Left lung (tissue), 10 donors: ENCODE measurements around the gene AFAP1L1. TPM values are rescaled to one million over a fixed set of nuclear protein-coding genes. Genes with fewer than 3 reads are reported as not detected.
"Not testable (repeated sequence)": the region's sequence is repeated elsewhere in the genome, so short reads cannot be mapped to it uniquely, and the experiment has no call there.

Source experiments
- ATAC-seq: fragments of 200-7000 bp; cut with Tn5 transposase; one replicate; pipeline ENCODE4 v1.9.1; 2020; ENCODE audit warnings: moderate library complexity
- DNase-seq, 4 donors: peaks; one replicate each; pipeline ENCODE4 v3.0.0-alpha.2; 2013 to 2020
- H3K27ac ChIP-seq, 2 donors: fragments of 200-600 bp; sonication (generic) in 1 of 2; one replicate each; pipeline versions ENCODE4 v1.5.0 to v1.8.0; 2020 to 2021
- H3K27me3 ChIP-seq, 2 donors: fragments of 200-600 bp; sonication (generic) in 1 of 2; one replicate each; pipeline versions ENCODE4 v1.5.0 to v1.8.0; 2020 to 2021
- H3K36me3 ChIP-seq, 2 donors: fragments of 200-600 bp; sonication (generic) in 1 of 2; one replicate each; pipeline versions ENCODE4 v1.5.0 to v1.8.0; 2020 to 2021
- H3K4me1 ChIP-seq, 2 donors: fragments of 200-600 bp; one replicate each; pipeline ENCODE4 v1.8.0; 2021
- H3K4me3 ChIP-seq, 2 donors: fragments of 200-600 bp; sonication (generic) in 1 of 2; one replicate each; pipeline versions ENCODE4 v1.5.0 to v1.8.0; 2020 to 2021; ENCODE audit warnings: mild to moderate bottlenecking in 1 of 2
- H3K9me3 ChIP-seq, 2 donors: fragments of 200-600 bp; sonication (generic) in 1 of 2; one replicate each; pipeline versions ENCODE4 v1.5.0 to v1.8.0; 2020 to 2021
- intact Hi-C, 2 donors: fragments of 100-400 bp; cut with DNase I; formaldehyde crosslinking; loops; one replicate each; pipeline versions ENCODE4 v1.11.2 to v1.14.2; 2022
- polyA plus RNA-seq, 6 donors: library from polyadenylated mRNA; unstranded; fragments of 120-200 nt; gene quantifications; one replicate each; pipeline ENCODE4 v1.2.1, GENCODE V29; 2013; ENCODE audit not compliant: insufficient read length in 6 of 6
- total RNA-seq, 2 donors: library from RNA; stranded (reverse); fragmentation: NEBNext Ultra II Directional; extraction: Animal tissue kit (Norgen Biotek cat#: 25700); gene quantifications; one replicate each; pipeline ENCODE4 v1.2.1, GENCODE V29; 2021
- TF ChIP-seq, protein P1 (sequence below), 2 donors: fragments of 200-600 bp; sonication (generic) in 1 of 2; IDR thresholded peaks; one replicate each; pipeline versions ENCODE4 v1.5.0 to v1.8.0; 2021; ENCODE audit warnings: antibody characterized with exemption in 2 of 2
- donor health status: DM: no; HTN: yes; CAD: no.
- donor health status: DM: no; HTN: no; CAD: no.

Gene AFAP1L1
- total and polyA plus RNA-seq, 8 donors = 14.2 to 46.6 (median 40.6) TPM

DNA sequence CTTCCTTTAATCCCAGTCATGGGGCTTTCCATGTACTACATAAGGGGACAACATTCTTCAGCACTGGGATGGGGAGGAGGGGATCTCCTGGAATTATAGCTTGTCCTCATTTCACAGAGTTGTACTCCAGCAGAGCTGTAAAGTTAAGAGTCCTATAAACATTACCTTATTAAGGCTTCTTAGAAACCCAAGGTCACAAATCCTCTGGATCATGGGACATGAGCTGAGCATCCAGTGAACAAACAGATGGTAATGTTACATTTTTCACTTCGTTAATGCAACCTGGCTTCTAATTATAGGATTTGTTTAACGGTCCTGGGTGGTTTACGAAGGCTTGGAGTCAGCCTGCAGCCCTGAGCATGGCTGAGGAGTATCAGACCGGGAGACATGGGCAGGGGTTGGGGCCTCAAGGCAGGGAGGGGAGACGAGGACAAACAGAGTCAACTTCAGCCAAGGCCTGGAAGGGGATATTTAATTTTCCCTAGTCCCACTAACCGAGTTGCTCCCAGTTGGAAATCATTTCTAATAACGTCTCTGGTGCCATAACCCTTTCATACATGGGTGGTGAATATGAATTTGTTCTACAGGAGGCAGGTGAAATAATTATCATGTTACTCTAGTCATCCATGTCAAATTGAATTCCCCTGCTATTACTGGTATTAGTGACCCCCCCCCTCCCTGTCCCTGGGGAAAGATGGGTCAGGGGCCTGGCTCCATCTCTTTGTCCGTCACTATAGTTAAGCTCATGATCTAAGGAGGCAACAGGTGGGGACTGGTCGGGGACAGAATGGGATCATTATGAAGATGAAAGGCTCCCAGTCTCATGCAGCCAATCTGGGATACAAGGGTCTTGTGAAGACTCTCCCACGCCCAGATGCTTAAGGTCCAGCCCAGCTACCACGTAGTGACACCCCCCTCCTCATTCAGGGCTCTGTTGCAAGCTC lies 118.2 kb downstream of the AFAP1L1 start:
- Histone ChIP-seq H3K4me3 (no peak overlapping the region), H3K27ac (no peak overlapping the region), H3K27me3 (no peaks in the 10 kb centered on the region), H3K4me1 (peaks cover 9 to 11% of the 10 kb centered on the region in 2 donors), H3K9me3 (no peaks in the 10 kb centered on the region), H3K36me3 (no peaks in the 10 kb centered on the region)
- intact Hi-C loops = no loop called here
- DNase-seq (peak in 1 of 4 donors; percentile 8), ATAC-seq (no peak)
- TF ChIP-seq, protein P1, sequence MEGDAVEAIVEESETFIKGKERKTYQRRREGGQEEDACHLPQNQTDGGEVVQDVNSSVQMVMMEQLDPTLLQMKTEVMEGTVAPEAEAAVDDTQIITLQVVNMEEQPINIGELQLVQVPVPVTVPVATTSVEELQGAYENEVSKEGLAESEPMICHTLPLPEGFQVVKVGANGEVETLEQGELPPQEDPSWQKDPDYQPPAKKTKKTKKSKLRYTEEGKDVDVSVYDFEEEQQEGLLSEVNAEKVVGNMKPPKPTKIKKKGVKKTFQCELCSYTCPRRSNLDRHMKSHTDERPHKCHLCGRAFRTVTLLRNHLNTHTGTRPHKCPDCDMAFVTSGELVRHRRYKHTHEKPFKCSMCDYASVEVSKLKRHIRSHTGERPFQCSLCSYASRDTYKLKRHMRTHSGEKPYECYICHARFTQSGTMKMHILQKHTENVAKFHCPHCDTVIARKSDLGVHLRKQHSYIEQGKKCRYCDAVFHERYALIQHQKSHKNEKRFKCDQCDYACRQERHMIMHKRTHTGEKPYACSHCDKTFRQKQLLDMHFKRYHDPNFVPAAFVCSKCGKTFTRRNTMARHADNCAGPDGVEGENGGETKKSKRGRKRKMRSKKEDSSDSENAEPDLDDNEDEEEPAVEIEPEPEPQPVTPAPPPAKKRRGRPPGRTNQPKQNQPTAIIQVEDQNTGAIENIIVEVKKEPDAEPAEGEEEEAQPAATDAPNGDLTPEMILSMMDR (IDR thresholded peaks at IDR 0.05) = no peak

DNA sequence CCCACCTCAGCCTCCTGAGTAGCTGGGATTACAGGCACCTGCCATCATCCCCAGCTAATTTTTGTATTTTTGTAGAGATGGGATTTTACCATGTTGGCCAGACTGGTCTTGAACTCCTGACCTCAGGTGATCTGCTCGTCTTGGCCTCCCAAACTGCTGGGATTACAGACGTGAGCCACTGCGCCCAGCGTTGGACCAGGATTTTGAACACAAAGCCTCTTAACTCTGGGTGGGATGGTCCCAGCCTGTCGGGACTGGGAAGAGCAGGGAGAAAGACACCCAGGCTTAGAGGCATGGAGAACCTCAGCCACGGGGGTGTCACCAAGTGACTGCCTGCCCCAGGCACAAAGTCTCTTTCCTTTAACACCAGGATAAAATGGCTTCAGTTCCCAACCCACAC lies 119.4 kb downstream of the AFAP1L1 start:
- H3K4me1 ChIP-seq = peaks cover 9 to 11% of the 10 kb centered on the region in 2 donors
- H3K27me3 ChIP-seq, DNase-seq, H3K4me3 ChIP-seq, intact Hi-C loops, ATAC-seq, H3K9me3 ChIP-seq, H3K36me3 ChIP-seq, H3K27ac ChIP-seq: not testable (repeated sequence)

Other genes with a start within 250 kb of the AFAP1L1 start
- gene SH3TC2, start 208.8 kb upstream of the AFAP1L1 start, total RNA-seq = 1 to 10 TPM; 1.0 to 1.2 TPM
- gene SH3TC2, start 208.8 kb upstream of the AFAP1L1 start, polyA plus RNA-seq = 1 to 10 TPM; 1.9 to 2.5 (median 2.1) TPM
- 10 to 100 TPM; 33.2 to 35.3 TPM for gene ABLIM3, start 130.4 kb upstream of the AFAP1L1 start, total RNA-seq
- 100 to 1,000 TPM in 5 of 6 donors, 10 to 100 TPM in 1; 89.4 to 145 (median 113) TPM for gene ABLIM3, start 130.4 kb upstream of the AFAP1L1 start, polyA plus RNA-seq
- 10 to 100 TPM; 12.3 to 15.9 TPM for gene GRPEL2, start 73.6 kb downstream of the AFAP1L1 start, total RNA-seq
- 10 to 100 TPM; 23.7 to 25.1 (median 24.8) TPM for gene GRPEL2, start 73.6 kb downstream of the AFAP1L1 start, polyA plus RNA-seq
- gene PCYOX1L, start 86.2 kb downstream of the AFAP1L1 start, total RNA-seq = 10 to 100 TPM in 1 of 2 donors, 1 to 10 TPM in 1; 9.0 to 10.5 TPM
- gene PCYOX1L, start 86.2 kb downstream of the AFAP1L1 start, polyA plus RNA-seq = 10 to 100 TPM; 15.1 to 17.9 (median 16.5) TPM
- under 1 TPM in 1 of 2 donors, not detected in 1; 0.42 TPM for gene IL17B, start 107.4 kb downstream of the AFAP1L1 start, total RNA-seq
- gene IL17B, start 107.4 kb downstream of the AFAP1L1 start, polyA plus RNA-seq = 1 to 10 TPM in 5 of 6 donors, under 1 TPM in 1; 0.97 to 1.9 (median 1.5) TPM